Amygdala (tissue), 56 donors: ENCODE results near the gene ANK3.

Source experiments
- DNase-seq, 56 donors: peaks; one replicate each; lab custom pipeline; 2025; lab: John Stamatoyannopoulos, UW

Gene ANK3

DNA sequence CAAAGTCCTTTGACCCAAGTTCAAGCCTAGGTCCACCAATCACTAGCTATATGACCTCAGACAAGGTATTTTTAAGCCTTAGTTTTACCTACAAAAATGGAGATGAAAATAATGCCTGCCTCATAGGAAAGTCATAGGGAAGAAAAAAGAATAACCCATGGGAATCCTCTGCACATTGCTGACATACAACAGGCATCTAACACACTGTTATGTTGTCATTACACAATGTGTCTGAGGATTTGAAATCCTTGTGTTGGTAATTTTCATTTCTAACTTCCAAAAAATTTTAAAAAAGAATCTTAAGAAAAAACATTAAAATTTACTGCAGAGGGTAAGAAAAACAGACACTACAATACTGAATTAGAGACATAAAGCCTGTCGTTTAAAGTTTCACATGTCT lies 5.7 kb downstream of the ANK3 start:
- no peak for DNase-seq

DNA sequence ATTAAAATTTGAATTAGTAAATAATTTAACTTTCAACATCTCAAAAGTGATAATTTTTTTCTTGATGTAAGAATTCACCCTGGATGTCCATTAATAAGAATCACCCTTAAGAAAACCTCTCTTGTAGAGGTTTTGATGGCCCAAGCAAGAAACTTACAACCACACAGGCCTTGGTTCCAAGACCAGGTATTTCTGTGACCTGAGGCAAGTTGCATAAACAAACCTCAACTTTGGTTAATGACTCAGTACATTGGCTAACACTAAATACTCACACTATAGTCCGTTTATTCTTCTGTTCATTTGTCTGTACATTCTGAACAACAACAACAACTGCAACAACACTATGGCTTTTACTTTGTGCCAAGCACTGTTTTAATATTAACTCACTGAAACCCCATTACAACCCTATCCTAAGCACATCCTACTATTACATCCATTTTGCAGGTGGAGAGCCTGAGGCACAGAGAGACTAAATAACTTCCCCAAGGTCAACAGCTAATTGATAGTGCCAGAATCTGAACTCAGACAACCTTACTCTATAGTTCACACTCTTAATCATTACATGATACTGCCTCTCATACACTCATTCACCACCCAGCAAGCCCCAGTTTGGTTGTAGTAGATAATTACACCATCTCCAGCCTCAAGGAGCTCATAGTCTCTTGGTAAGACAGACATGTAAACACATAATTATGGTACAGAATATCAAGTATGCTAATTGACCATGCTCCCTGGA lies 6.6 kb downstream of the ANK3 start:
- no peak for DNase-seq

DNA sequence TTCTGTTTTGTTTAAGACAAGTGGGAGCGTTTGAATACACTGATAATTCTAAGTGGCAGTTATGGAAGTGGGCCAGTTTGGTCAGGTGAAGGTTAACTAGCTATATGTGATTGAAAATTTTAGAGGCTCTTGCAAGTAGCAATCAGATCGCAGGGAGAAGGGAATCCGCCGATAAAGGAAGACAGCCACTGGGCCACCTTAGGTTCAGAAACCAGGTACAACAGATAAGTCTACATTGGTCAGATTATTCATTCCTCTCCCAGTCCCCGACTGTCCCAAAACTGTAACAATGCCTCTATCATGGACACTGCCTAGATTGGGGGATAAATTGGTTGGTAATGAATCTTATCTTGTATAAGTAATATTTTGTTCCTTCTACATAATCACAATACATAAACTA lies 8.9 kb downstream of the ANK3 start:
- DNase-seq = no peak

DNA sequence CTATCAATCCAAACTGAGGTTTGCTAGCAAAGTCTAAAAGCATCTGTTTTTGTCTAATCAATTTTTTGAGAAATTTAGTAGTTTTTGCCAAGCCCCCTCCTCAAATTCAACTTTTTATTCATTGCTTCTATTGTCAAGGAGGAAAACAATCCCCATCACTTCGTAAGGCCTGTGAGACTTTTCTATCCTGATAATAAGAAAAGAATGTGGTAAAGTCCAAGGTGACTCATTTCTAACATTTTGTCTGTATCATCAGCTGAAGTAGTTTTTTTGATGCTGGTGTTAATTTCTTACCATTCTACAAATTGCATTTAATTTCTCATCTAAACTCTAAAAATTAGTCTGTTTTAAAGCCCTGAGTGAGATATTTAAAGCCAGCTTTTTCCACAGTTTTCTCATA lies 11.7 kb downstream of the ANK3 start:
- DNase-seq = no peak

DNA sequence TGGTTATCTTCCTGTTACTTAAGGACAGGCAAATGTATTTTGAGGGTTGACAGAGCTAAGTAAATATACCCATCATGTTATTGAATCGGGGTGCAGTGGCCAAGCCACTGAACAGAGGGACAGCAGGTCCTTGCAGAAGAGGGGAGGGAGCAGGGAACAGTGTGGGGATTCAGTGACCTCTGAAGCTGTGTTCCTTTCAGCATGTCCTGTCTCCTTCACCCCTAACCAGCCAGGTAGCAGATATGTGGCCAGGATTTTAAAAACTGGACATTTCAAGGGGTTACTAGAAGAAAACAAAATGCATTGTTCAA lies 12.7 kb downstream of the ANK3 start:
- DNase-seq = no peak

DNA sequence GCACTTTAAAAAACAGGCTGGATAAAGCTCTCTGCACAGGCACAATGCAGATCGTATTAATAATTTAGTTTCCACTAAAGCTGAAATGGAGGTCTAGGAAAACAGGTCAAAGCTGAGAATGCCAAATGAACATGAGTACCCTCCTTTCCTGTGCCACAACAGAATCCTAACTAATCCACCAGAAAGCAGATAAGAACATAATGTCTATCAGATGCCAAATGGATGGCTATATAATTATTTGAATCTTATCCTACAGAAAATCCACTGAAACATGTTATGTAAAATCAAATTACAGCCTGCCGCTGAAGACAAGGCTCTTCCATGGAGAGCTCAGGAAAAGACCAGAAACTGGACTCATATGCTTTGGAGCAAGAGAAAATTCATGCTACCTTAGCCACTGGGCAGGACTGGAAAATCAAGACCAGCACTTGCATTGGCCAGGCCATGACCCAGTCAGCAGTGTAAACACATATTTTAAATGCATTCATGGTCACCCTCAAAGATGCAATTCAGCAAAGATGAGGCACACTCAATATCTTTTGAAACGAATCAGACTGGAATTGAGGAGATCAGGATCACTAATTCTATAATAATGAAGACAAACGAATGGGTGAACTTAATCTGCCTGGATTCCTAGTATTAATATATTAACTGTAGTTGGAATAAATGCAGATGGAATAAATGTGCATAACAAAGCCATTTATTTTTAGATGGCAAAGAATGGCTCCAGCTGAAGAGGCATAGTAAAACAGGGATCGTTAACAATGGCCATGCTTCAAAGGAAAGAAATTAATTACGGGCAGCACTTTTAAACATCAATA lies 13.2 kb downstream of the ANK3 start:
- no peak for DNase-seq

DNA sequence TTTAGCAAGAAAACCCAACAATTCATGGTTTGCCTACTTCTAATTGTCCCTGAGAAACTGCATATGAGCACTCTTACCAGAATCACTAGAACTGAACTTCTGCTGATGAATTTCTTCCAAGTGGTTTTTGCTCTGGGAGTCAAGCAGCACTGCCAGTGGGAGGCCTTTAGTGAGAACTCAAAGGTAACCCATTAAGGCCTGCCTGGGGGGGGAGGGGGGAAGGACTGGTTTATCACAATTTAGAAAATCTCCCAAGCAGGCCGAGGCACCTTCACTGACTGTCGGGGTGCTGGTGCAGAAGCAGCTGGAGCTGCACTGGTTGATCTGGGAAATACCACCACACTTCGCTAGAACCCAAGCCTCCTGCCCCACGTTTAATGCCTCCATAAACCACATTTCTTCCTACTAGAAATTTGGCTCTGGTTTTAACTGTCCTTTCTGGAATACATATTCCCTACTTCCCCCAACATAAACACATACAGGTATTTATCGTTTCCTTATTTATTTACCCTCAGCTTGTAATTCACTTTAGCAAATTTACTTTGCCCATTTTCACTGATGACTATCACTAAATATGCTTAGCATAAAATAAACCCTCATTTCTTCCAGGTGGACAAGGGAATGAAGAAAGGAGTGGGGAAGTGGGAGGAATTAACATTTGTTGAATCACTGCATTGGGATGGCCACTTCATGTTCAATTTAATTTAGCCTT lies 14.2 kb downstream of the ANK3 start:
- no peak for DNase-seq

DNA sequence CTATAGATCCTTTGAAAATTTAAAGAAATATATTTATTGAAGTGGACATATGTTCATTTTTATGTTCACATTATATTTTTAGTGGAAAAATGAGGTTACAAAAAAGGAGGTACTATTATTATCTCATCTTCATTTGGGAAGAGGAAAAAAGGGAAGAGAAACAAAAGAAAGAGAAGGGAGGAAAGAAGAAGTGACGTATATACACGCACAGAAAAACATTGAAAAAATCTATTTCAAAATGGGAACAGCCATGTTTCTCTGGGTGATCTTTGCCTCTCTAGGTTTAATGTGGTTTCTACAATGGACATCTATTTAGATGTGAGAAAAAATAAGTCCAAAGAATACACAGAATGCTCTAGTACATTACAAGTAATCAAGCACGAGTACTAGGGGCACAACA lies 14.8 kb downstream of the ANK3 start:
- DNase-seq = no peak

DNA sequence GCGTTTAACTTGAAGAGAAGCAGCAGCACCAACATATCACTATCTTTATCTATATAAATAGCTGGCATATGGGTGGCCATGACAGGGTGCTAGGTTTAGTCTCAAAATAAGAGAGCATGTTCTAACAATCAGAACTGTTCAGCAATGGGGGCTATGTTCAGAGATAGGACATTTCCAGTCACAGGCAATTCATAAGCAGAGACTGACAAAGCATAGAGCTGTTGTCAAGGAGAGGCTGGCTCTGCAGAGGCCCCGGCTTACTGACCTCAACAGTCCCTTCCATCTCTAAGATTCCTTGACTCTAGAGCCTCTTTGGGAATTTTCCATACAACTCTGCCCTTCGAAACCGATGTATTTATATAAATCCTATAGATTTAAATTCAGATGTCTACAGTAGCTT lies 17.2 kb downstream of the ANK3 start:
- peak in 4 of 56 donors; percentile 24 to 41 (median 31) for DNase-seq

DNA sequence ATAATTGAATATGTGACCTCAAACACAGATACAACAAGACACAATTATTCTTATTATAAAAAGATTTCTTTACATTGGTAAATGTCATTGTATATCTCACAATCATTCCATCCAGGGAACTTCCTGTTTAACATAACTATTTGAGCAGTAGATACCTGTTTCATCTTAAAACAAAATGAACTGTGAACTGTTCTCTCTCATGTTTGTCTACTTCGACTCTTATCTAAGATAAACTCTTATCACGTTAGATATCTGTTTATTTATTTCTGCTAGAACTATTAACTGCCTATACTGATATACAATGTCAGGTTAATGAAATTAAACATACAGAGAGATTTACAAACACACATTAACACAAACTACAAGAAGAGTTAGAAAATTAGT lies 20.1 kb downstream of the ANK3 start:
- no peak for DNase-seq

DNA sequence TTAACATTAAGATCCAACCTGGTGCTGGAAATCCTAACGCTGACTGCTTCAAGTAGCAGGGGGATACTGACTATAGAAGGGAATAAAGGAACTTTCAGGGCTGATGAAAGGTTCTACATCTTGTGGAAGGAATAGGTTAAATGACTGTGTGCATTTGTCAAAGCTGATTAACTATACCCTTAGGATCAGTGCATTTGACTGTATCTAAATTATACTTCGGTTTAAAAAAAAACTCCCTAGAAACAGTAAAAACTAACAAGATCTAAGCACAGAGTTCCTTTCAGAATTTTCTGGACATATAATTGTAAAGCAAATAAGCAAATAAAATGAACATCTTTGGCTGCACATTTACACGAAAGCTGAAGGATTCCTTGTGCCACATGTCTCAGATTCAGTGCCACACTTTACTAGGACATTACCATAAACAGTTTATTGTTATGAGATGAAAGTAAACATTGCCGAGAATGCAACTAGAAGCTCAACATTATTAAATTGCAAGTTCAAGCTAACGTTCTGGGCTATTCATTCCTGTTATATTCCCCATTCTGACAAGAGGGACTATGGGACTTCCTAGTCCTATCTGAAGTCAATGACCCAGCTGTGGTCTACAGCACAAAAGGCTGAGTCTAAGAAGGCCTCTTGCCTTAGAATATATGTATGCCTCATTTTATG lies 20.7 kb downstream of the ANK3 start:
- DNase-seq = no peak

DNA sequence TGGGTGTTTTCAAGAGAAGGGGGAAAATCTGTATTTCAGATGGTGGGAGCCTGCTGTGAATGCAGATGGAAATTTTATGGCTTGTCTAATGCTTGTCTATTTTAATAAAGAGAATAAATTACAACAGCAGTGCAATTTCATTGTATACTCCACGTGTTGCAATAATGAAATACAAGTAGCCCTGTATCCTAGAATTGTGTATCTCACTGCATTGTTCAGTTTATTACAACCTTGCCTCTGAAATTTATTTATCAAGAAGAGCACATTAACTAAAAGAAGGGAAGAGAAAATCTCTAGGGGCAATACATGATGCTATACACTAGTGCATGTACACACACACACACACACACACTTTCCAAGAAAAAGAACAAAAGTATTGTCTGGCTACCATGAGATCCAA lies 21.8 kb downstream of the ANK3 start:
- DNase-seq = no peak

DNA sequence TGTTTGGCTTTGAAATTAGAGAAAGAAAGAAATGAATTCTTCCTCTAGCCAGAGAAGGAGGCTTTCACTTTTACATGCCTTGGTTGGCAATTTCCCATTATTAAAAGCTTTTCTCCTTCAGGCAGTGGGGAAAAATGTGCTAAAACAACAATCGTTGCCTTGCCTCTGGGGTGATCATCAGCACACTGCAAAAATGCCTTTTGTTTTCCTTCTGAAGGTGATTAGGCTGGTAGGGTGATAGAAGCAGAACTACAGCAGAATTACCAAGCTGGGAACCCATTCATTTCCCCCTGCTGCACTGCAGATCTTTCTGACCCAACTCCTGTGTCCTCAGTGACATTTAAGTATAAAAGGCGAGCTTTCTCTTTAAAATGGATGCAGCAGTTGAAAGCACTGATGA lies 22.2 kb downstream of the ANK3 start:
- DNase-seq = no peak

DNA sequence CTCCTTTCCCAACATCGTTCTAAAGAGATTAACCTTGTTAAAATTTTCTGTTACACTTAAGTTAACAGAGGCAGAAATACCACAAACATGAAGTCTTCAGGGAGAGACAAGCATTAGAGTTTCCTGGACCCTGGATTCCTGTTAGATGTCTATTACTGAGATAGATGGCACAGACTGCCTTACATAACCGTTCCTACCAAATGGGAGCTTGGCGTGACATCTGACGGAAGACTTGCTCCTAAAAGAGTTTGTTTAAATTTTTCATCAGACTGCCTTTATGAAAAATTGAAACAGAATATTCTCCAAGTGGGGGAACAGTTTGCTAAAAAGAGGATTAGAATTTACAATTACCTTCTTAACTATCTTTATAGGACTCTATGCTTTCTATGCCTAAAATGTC lies 22.7 kb downstream of the ANK3 start:
- DNase-seq = peak in 1 of 56 donors; percentile 12

DNA sequence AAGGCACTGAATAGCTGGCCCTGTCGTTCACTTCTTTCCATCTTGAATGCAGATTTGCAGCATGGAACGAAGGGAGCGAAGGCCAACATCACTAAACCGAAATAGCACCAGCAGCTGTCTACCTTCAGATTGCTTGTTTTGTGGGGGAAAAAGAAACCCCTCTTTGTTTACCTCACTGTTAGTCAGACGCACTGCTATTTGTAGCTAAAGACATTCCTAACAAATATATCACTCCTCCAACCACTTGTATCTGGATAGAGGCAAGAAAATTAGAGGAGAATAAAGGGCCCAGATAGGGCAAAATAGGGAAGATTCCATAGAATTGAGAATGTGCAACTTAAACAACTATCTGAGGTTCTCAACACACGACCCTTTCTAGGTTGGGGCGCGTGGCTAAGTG lies 26.5 kb downstream of the ANK3 start:
- DNase-seq = no peak

DNA sequence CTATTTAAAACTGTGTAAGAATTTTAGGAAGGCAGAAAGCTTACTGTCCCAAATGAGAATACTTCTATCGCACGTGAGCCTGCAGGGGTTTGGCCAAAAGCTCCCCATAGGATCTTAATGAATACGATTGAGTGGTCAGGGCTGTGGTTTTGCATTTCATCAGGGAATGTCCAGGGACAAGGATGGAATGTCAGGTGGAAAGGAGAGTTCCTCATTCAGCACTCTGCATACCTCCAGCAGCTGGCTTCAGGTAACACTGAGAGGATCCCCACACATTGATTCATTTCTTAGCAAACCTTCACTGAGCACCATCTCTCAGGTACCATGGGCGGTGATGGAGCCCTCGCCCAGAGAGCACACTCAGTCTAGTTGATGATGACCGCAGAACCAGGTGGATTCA lies 27.2 kb downstream of the ANK3 start:
- no peak for DNase-seq

DNA sequence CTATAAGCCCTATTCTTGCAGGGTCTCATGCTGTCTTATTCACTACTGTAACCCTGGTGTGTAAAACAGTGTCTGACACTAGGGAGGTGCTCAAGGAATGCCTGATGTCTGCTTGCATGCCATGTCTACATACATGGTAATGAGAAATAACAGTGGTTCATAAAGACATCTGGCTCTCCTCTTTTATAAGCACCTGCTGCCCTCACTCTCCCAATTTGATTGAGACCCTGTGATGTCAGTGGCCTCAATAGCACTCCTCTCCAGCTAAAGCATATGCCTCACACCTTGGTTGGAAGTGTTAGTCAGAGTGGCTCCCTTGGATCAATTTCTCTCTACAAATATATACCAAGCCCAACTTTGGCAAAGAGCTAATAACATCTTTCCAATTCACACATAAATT lies 30.6 kb downstream of the ANK3 start:
- DNase-seq = no peak

DNA sequence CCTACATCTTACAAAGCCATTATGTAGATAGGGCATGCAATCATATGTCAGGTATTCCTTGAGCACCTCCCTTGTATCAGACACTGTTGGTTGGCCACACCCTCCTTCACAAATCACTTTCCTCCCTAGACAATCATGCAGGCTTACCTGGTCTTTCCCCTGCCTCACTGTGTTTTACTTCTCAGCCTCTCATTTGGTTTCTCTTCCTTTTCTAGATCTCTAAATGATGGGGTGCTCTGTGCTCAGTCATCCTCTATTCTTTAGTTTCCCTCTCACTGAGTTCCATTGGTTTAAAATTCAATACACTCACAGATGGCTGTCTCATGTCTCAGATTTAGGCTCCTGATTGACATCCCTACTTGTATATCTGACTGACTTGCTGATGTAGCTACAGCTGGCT lies 31.4 kb downstream of the ANK3 start:
- no peak for DNase-seq

DNA sequence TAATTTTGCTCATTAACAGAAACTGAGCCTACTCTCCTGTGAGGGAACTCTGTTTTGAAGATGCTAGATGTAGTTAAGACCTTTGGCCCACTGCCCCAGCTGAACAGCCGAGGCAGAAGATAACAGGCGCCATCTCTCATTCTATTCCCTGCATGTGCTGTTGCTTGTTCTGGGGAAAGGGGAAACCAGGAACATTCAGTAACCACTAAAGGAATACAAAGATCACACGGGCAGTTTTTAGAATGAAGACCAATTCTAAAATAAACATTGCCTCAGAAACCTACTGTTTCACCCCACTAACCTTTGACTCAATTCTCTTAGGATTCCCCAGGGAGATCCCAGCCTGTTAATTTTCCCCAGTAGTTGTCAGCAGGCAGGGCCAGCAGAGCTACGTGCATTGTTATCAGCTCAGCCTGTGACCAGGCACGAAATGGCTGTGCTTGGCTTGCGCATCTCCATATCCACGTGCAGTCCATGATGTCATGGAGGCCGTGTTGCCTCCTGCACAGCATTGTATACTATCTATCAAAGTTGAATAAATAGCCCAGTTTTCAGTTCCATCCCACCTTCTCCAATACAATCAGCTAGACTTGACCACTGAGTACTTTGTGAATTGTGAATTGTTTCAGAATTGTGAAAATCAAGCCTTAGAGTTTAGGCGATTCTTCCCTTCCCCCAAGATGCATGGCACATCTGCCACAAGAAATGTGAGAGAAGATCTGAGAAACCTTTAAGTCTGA lies 36.0 kb downstream of the ANK3 start:
- peak in 43 of 56 donors; percentile 10 to 87 (median 52) for DNase-seq

DNA sequence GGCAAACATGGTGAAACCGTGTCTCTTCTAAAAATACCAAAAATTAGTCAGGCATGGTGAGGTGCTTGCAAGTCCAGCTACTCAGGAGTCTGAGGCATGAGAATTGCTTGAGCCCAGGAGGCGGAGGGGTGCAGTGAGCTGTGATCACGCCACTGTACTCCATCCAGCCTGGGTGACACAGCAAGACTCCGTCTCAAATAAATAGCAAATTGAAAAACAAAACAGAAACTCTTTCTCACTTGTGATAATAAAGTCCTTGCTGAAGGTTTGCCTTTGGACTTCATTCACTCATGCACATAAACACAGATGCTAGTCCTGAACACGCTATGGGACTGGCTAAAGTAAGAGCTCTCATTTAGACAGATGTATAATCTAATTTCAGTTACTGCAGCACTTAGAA lies 37.6 kb downstream of the ANK3 start:
- peak in 17 of 56 donors; percentile 3 to 38 (median 22) for DNase-seq
